K562 (cell line): ENCODE data around the gene BFSP1. TPM values are rescaled to one million over a fixed set of nuclear protein-coding genes. Genes with fewer than 3 reads are reported as not detected.

Source experiments
- ILF3 ChIP-seq: fragments of 450-650 bp; IDR thresholded peaks from 2 replicates; pipeline ENCODE4 v1.6.1; 2018; ENCODE audit warnings: antibody characterized with exemption, mild to moderate bottlenecking, moderate library complexity, borderline replicate concordance
- NR2C1 ChIP-seq, 2 experiments: fragments of 450-650 bp; IDR thresholded peaks; 2 replicates each; pipeline ENCODE4 v1.6.1; 2017; ENCODE audit warnings: mild to moderate bottlenecking in 2 of 2, antibody characterized with exemption in 1 of 2, inconsistent platforms in 1 of 2, missing compliant biosample characterization in 1 of 2, missing genetic modification characterization in 1 of 2
- NR4A1 ChIP-seq, 2 experiments: fragments of 250-450 bp in 1 of 2; fragments of 450-650 bp in 1 of 2; sonication (Bioruptor Pico) in 1 of 2; IDR thresholded peaks; 2 replicates each; pipeline versions ENCODE4 v1.4.0 to v1.6.1; 2016 to 2020; ENCODE audit warnings: mild to moderate bottlenecking in 2 of 2, missing compliant biosample characterization in 1 of 2, missing genetic modification characterization in 1 of 2, moderate library complexity in 1 of 2
- SIX5 ChIP-seq, 2 experiments: IDR thresholded peaks; 2 replicates each; pipeline ENCODE4 v1.6.1; 2011; ENCODE audit warnings: low read length in 2 of 2, borderline replicate concordance in 1 of 2, low read depth in 1 of 2, mild to moderate bottlenecking in 1 of 2, moderate library complexity in 1 of 2; ENCODE audit not compliant: insufficient read depth in 1 of 2
- TAF15 ChIP-seq: fragments of 200-400 bp; formaldehyde crosslinking; IDR thresholded peaks from 2 replicates; pipeline ENCODE4 v1.6.1; 2017; ENCODE audit warnings: mild to moderate bottlenecking, low read depth, low read length, moderate library complexity
- polyA plus RNA-seq, 8 experiments: library from polyadenylated mRNA; depleted of rRNA in 4 of 8; stranded (reverse) in 5 of 8; unstranded in 3 of 8; fragments of >200 nt; fragmentation: Nextera tagmentation in 2 of 8; fragmentation: Illumina TruSeq in 1 of 8; extraction: Ambion mirVana in 2 of 8; extraction: Trizol in 1 of 8; gene quantifications; 2 replicates each; pipeline versions ENCODE4 v1.2.1 to v1.2.3, GENCODE V29; 2011 to 2014; ENCODE audit warnings: inconsistent platforms in 1 of 8, missing spikeins in 1 of 8
- total RNA-seq, 7 experiments: library from RNA; depleted of rRNA in 6 of 7; stranded (reverse); fragments of >200 nt in 6 of 7; fragmentation: Illumina TruSeq in 2 of 7; extraction: Trizol in 2 of 7; gene quantifications; 2 replicates each; pipeline versions ENCODE4 v1.2.1 to v1.2.3, GENCODE V29; 2011 to 2021; ENCODE audit warnings: low replicate concordance in 1 of 7
- TF ChIP-seq, protein P1 (sequence below): fragments of 200-400 bp; formaldehyde crosslinking; IDR thresholded peaks from 2 replicates; pipeline ENCODE4 v1.6.1; 2017; ENCODE audit warnings: mild to moderate bottlenecking, low read depth, low read length, moderate library complexity
- TF ChIP-seq, protein P2 (sequence below): fragments of 250-450 bp; sonication (Bioruptor Pico); IDR thresholded peaks from 2 replicates; pipeline ENCODE4 v1.4.0; 2020

The BFSP1 gene
- total and polyA plus RNA-seq, 9 of the 15 experiments (the other 6 are each of a cell fraction or from before 2014, with no cell fraction given): 0.09 to 0.86 (median 0.40) TPM

DNA sequence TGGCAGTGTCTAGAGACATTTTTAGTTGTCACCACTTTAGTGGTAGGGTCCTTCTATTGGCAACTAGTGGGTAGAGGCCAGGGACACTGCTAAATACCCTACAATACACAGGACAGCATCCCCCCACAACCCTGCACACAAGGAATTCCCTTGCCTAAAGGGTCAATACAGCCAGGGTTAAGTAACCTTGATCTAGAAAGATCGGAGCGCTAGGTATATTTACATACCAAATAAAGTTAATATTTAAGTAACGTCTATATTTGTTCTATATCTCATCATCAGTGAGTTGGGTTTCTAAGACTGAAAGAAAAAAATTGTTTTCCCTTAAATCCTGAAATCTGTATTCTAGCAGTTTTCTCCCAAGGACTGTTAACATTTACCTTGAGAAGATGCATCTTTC lies 16.1 kb downstream of the BFSP1 start (continued):
- TF ChIP-seq, protein P1, sequence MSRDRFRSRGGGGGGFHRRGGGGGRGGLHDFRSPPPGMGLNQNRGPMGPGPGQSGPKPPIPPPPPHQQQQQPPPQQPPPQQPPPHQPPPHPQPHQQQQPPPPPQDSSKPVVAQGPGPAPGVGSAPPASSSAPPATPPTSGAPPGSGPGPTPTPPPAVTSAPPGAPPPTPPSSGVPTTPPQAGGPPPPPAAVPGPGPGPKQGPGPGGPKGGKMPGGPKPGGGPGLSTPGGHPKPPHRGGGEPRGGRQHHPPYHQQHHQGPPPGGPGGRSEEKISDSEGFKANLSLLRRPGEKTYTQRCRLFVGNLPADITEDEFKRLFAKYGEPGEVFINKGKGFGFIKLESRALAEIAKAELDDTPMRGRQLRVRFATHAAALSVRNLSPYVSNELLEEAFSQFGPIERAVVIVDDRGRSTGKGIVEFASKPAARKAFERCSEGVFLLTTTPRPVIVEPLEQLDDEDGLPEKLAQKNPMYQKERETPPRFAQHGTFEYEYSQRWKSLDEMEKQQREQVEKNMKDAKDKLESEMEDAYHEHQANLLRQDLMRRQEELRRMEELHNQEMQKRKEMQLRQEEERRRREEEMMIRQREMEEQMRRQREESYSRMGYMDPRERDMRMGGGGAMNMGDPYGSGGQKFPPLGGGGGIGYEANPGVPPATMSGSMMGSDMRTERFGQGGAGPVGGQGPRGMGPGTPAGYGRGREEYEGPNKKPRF: no peak
- TF ChIP-seq NR2C1 (IDR thresholded peaks at IDR 0.05) (no peak), NR2C1 (tag; IDR thresholded peaks at IDR 0.05) (no peak), SIX5 (IDR thresholded peaks at IDR 0.05; ENCODE audit: borderline replicate concordance in 1 of 2, insufficient read depth in 1 of 2, low read depth in 1 of 2, low read length in 2 of 2) (no peak), ILF3 (no peak), TAF15 (no peak), NR4A1 (CRISPR knock-in tag; IDR thresholded peaks at IDR 0.05) (no peak), NR4A1 (tag; IDR thresholded peaks at IDR 0.05) (no peak)
- TF ChIP-seq, protein P2, sequence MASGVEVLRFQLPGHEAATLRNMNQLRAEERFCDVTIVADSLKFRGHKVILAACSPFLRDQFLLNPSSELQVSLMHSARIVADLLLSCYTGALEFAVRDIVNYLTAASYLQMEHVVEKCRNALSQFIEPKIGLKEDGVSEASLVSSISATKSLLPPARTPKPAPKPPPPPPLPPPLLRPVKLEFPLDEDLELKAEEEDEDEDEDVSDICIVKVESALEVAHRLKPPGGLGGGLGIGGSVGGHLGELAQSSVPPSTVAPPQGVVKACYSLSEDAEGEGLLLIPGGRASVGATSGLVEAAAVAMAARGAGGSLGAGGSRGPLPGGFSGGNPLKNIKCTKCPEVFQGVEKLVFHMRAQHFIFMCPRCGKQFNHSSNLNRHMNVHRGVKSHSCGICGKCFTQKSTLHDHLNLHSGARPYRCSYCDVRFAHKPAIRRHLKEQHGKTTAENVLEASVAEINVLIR (CRISPR knock-in tag): no peak
